Effector memory CD4-positive, alpha-beta T cell (primary cell): ENCODE results near the gene NDUFAF7.
"Not testable (repeated sequence)": the region's sequence is repeated elsewhere in the genome, so short reads cannot be mapped to it uniquely, and the experiment has no call there.

ENCODE experiments used
- DNase-seq, 3 donors: peaks; one replicate each; pipeline ENCODE4 v3.0.0-alpha.2; 2020
- H3K27ac ChIP-seq: 2 replicates; pipeline ENCODE4 v1.7.0; 2013; ENCODE audit warnings: mild to moderate bottlenecking, low read length, moderate library complexity; ENCODE audit not compliant: insufficient read depth, poor library complexity, severe bottlenecking
- H3K27me3 ChIP-seq: replicated peaks from 2 replicates; pipeline ENCODE4 v1.7.0; 2013; ENCODE audit warnings: mild to moderate bottlenecking, low read length; ENCODE audit not compliant: insufficient read depth, control insufficient read depth, poor library complexity, severe bottlenecking
- H3K36me3 ChIP-seq: 2 replicates; pipeline ENCODE4 v1.7.0; 2013; ENCODE audit warnings: mild to moderate bottlenecking, low read length, moderate library complexity; ENCODE audit not compliant: control insufficient read depth, insufficient read depth
- H3K4me1 ChIP-seq: 2 replicates; pipeline ENCODE4 v1.7.0; 2013; ENCODE audit warnings: low read length, mild to moderate bottlenecking; ENCODE audit not compliant: control insufficient read depth, insufficient read depth, poor library complexity, severe bottlenecking
- H3K4me3 ChIP-seq: 2 replicates; pipeline ENCODE4 v1.7.0; 2013; ENCODE audit warnings: low read length, low read depth, mild to moderate bottlenecking; ENCODE audit not compliant: insufficient read depth, poor library complexity, severe bottlenecking
- H3K9me3 ChIP-seq: 2 replicates; pipeline ENCODE4 v1.7.0; 2013; ENCODE audit warnings: mild to moderate bottlenecking, low read length, moderate library complexity; ENCODE audit not compliant: control insufficient read depth

Gene NDUFAF7

GRCh38 chr2:37276291-37276690 lies 44.8 kb downstream of the NDUFAF7 start:
- DNase-seq = no peak
- Histone ChIP-seq H3K27ac (no peak overlapping the region), H3K9me3 (no peaks in the 10 kb centered on the region), H3K27me3 (no peaks in the 10 kb centered on the region), H3K4me3 (no peak overlapping the region), H3K36me3 (peaks cover 24% of the 10 kb centered on the region), H3K4me1 (no peaks in the 10 kb centered on the region)

GRCh38 chr2:37281916-37282315 lies 50.5 kb downstream of the NDUFAF7 start:
- Histone ChIP-seq H3K36me3 (peaks cover 22% of the 10 kb centered on the region), H3K4me1 (no peaks in the 10 kb centered on the region), H3K27ac (no peak overlapping the region)

DNA sequence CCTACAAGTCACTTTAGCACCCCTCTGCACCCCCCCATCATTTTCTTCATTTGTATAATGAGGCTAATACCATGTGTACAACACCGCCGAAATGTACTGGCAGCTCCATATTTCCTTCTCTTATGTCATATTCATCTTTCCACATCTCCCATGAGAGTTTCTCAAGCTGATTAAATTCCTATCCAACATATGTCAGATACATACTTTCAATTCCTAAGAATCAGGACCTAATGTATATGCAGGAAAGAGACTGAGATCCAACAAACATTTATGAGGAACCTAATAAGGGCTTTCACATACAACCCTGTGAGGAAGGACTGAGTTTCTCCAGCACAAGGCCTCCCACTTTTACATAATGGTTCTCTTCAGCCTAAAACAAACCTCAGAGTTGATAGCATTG lies 51.3 kb downstream of the NDUFAF7 start:
- no peaks in the 10 kb centered on the region for H3K4me1 ChIP-seq
- no peaks in the 10 kb centered on the region for H3K9me3 ChIP-seq
- H3K36me3 ChIP-seq = peaks cover 26% of the 10 kb centered on the region
- H3K4me3 ChIP-seq = no peak overlapping the region
- no peaks in the 10 kb centered on the region for H3K27me3 ChIP-seq
- no peak for DNase-seq
- H3K27ac ChIP-seq = no peak overlapping the region

More at GRCh38 chr2:37281916-37282315, 50.5 kb downstream of the NDUFAF7 start:
- H3K4me3 ChIP-seq = no peak overlapping the region
- no peaks in the 10 kb centered on the region for H3K27me3 ChIP-seq
- H3K9me3 ChIP-seq = no peaks in the 10 kb centered on the region
- DNase-seq = no peak

- Histone ChIP-seq H3K4me3 (no peak overlapping the region), H3K9me3 (no peaks in the 10 kb centered on the region), H3K36me3 (peaks cover 26% of the 10 kb centered on the region), H3K27me3 (no peaks in the 10 kb centered on the region), H3K4me1 (no peaks in the 10 kb centered on the region), H3K27ac (no peak overlapping the region)
- no peak for DNase-seq
Observed at GRCh38 chr2:37283207-37283606, 51.7 kb downstream of the NDUFAF7 start.

GRCh38 chr2:37284381-37284780 lies 52.9 kb downstream of the NDUFAF7 start:
- peaks cover 26% of the 10 kb centered on the region for H3K36me3 ChIP-seq
- no peak overlapping the region for H3K27ac ChIP-seq
- no peaks in the 10 kb centered on the region for H3K9me3 ChIP-seq
- no peak overlapping the region for H3K4me3 ChIP-seq
- H3K27me3 ChIP-seq = no peaks in the 10 kb centered on the region
- H3K4me1 ChIP-seq = no peaks in the 10 kb centered on the region
- DNase-seq = no peak

DNA sequence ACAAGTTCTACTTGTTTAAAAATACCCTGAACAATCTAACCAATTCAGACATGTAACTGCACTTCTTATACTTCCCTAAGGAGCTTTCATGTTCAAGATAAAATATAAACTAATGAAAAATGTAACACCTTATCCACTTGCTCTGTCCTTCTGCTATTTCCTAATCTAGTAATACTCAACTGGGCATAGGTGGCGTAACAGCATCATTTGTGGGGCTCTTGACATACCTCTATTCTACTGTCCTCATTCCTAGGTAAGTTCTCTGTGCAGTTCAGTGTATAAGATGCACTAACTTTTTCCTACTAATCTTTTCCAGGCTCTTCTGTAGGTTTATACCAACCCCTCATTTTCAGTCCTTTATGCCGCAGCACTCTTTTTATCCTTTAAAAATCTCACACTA lies 56.5 kb downstream of the NDUFAF7 start:
- H3K27ac ChIP-seq = no peak overlapping the region
- H3K4me1 ChIP-seq = no peaks in the 10 kb centered on the region
- no peak overlapping the region for H3K4me3 ChIP-seq
- no peaks in the 10 kb centered on the region for H3K9me3 ChIP-seq
- DNase-seq = no peak
- H3K36me3 ChIP-seq = peaks cover 21% of the 10 kb centered on the region
- H3K27me3 ChIP-seq = no peaks in the 10 kb centered on the region

DNA sequence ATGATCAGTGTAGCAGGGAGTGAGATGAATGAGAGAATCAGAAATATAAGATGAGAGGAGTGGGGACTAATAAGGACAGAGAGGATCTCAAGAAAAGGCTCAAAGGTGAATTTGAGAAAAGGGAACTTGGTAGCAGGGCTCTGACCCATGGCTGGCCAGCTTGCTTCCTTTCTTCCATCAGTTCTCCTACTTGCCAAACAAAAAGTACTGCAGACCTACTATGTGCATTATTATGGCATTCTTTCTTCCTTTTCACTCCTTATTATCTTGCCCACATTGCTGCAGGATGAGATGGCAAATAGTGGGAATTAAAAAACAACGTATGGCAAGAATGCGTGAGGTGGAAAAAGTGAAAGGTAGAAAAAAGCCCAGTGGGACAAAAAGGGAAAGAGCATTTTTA lies 60.2 kb downstream of the NDUFAF7 start:
- H3K27ac ChIP-seq = no peak overlapping the region
- peaks cover 17% of the 10 kb centered on the region for H3K36me3 ChIP-seq
- no peaks in the 10 kb centered on the region for H3K27me3 ChIP-seq
- no peak for DNase-seq
- H3K4me3 ChIP-seq = no peak overlapping the region
- H3K9me3 ChIP-seq = no peaks in the 10 kb centered on the region
- H3K4me1 ChIP-seq = no peaks in the 10 kb centered on the region

GRCh38 chr2:37294858-37295257 lies 63.4 kb downstream of the NDUFAF7 start:
- DNase-seq, H3K4me1 ChIP-seq, H3K27me3 ChIP-seq, H3K9me3 ChIP-seq, H3K27ac ChIP-seq, H3K4me3 ChIP-seq: not testable (repeated sequence)
- H3K36me3 ChIP-seq = peaks cover 13% of the 10 kb centered on the region

GRCh38 chr2:37295469-37296073 lies 64.1 kb downstream of the NDUFAF7 start:
- Histone ChIP-seq H3K4me1 (no peaks in the 10 kb centered on the region), H3K4me3 (no peak overlapping the region), H3K27me3 (no peaks in the 10 kb centered on the region), H3K27ac (no peak overlapping the region), H3K36me3 (peaks cover 13% of the 10 kb centered on the region), H3K9me3 (no peaks in the 10 kb centered on the region)
- no peak for DNase-seq

DNA sequence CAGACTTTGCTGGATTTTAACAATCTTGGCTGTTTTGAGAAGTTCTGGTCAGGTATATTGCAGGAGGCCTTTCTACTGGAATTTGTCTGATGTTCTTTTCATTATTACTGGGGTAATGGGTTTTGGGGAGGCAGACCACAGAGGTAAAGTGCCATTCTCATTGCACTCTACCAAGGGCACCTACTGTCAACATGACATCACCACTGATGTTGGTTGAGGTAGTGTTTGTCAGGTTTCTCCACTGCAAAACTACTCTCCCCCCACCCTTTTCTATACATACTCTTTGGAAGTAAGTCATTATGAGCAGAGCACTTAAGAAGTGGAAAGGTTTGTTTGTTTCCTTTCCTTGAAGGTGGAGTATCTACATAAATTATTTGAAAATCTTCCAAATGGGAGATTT lies 66.2 kb downstream of the NDUFAF7 start:
- no peak overlapping the region for H3K4me3 ChIP-seq
- peaks cover 5% of the 10 kb centered on the region for H3K36me3 ChIP-seq
- DNase-seq = no peak
- no peak overlapping the region for H3K27ac ChIP-seq
- no peaks in the 10 kb centered on the region for H3K27me3 ChIP-seq
- H3K9me3 ChIP-seq = no peaks in the 10 kb centered on the region
- H3K4me1 ChIP-seq = no peaks in the 10 kb centered on the region
